ENCODE measurements around the gene TRIM24. TPM values are rescaled to one million over a fixed set of nuclear protein-coding genes. Genes with fewer than 3 reads are reported as not detected.

TRIM24 gene
- total and polyA plus RNA-seq, 10 donors: 5.2 to 22.3 (median 15.3) TPM

DNA sequence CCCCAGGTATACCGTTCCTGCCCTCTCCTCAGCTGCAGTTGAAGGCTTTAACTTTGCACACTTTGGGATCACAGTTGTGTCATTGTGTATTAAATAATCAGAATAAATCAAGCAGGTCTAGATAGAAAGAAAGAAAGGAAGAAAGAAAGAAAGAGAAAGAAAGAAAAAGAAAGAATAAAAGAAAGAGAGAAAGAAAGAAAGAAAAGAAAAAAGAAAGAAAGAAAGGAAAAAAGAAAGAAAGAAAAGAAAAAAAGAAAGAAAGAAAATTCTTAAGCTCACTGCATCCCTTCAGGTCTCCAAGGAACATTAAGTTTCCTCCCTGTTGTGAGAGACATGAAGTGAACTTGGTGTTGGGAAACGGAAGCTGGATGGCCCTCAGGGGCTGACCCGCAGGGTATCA is 17.2 kb upstream of the TRIM24 start:
- H3K27ac ChIP-seq: no peak overlapping the region
- WGBS, 5 donors: 90 to 96% (median 93%) methylated on average over 3 of the region's 3 CpGs
- H3K4me3 ChIP-seq: no peak overlapping the region
- no peaks in the 10 kb centered on the region for H3K4me1 ChIP-seq
- intact Hi-C loops (cut with DNase I; ENCODE audit: low total_unique reads): no loop called here
- TF ChIP-seq POLR2AphosphoS5 (IDR thresholded peaks at IDR 0.05): no peak
- no peak for TF ChIP-seq POLR2A (IDR thresholded peaks at IDR 0.05)
- TF ChIP-seq, protein P1, sequence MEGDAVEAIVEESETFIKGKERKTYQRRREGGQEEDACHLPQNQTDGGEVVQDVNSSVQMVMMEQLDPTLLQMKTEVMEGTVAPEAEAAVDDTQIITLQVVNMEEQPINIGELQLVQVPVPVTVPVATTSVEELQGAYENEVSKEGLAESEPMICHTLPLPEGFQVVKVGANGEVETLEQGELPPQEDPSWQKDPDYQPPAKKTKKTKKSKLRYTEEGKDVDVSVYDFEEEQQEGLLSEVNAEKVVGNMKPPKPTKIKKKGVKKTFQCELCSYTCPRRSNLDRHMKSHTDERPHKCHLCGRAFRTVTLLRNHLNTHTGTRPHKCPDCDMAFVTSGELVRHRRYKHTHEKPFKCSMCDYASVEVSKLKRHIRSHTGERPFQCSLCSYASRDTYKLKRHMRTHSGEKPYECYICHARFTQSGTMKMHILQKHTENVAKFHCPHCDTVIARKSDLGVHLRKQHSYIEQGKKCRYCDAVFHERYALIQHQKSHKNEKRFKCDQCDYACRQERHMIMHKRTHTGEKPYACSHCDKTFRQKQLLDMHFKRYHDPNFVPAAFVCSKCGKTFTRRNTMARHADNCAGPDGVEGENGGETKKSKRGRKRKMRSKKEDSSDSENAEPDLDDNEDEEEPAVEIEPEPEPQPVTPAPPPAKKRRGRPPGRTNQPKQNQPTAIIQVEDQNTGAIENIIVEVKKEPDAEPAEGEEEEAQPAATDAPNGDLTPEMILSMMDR (IDR thresholded peaks at IDR 0.05 in 8 of 11, conservative IDR thresholded peaks at IDR 0.05 in 3 of 11): no peak
- DNase-seq: no peak
- H3K36me3 ChIP-seq: no peaks in the 10 kb centered on the region
- H3K9me3 ChIP-seq: peaks cover 0 to 6% (median 0%) of the 10 kb centered on the region in 8 donors
- H3K27me3 ChIP-seq (replicated peaks in 1 of 7): no peaks in the 10 kb centered on the region

GRCh38 chr7:138449580-138449979 is 10.5 kb upstream of the TRIM24 start:
- 89 to 94% (median 90%) methylated on average over 6 of the region's 6 CpGs for WGBS, 5 donors

DNA sequence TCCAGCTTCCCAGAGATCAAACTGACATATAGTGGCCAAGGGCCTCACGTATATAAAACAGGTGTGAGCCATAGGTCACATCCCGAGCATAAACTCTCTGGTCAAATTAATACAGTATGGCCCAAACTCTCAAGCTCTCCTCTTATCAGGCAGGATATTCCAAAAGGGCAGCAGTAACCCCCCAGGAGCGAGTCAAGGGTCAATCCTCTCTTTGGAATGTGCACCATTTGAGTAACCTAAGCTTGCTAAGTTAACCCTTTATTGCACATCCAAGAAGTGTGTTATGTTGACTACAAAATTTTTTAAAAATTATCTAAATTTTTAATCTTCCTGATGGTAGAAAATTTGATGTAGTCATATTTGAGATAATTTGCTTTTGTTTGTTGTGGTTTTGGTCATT is 4.5 kb upstream of the TRIM24 start:
- intact Hi-C loops (cut with DNase I; ENCODE audit: low total_unique reads): loop anchor here (10.0 kb wide), 1 partner anchor 279 kb away; no protein-coding TSS in a partner anchor
- TF ChIP-seq POLR2AphosphoS5 (IDR thresholded peaks at IDR 0.05) (no peak), POLR2A (IDR thresholded peaks at IDR 0.05) (no peak)
- TF ChIP-seq, protein P1 (IDR thresholded peaks at IDR 0.05 in 8 of 11, conservative IDR thresholded peaks at IDR 0.05 in 3 of 11): no peak
- H3K36me3 ChIP-seq: no peaks in the 10 kb centered on the region
- no peak for DNase-seq
- 61 to 81% (median 79%) methylated on average over 3 of the region's 3 CpGs for WGBS, 5 donors
- no peak overlapping the region for H3K27ac ChIP-seq
- no peak overlapping the region for H3K4me3 ChIP-seq
- no peaks in the 10 kb centered on the region for H3K9me3 ChIP-seq
- peaks cover 0 to 10% (median 2%) of the 10 kb centered on the region in 6 donors for H3K4me1 ChIP-seq
- no peaks in the 10 kb centered on the region for H3K27me3 ChIP-seq (replicated peaks in 1 of 7)

More at GRCh38 chr7:138449580-138449979, 10.5 kb upstream of the TRIM24 start:
- TF ChIP-seq POLR2A (IDR thresholded peaks at IDR 0.05) (no peak), POLR2AphosphoS5 (IDR thresholded peaks at IDR 0.05) (no peak)
- TF ChIP-seq, protein P1 (IDR thresholded peaks at IDR 0.05 in 8 of 11, conservative IDR thresholded peaks at IDR 0.05 in 3 of 11): peak in 5 of 11 experiments; percentile 10 to 34 (median 19)
- intact Hi-C loops (cut with DNase I; ENCODE audit: low total_unique reads): no loop called here
- H3K27ac ChIP-seq: no peak overlapping the region
- no peaks in the 10 kb centered on the region for H3K27me3 ChIP-seq (replicated peaks in 1 of 7)
- no peak overlapping the region for H3K4me3 ChIP-seq
- H3K36me3 ChIP-seq: no peaks in the 10 kb centered on the region
- DNase-seq: no peak
- H3K9me3 ChIP-seq: no peaks in the 10 kb centered on the region
- no peaks in the 10 kb centered on the region for H3K4me1 ChIP-seq

GRCh38 chr7:138456220-138456619 is 3.8 kb upstream of the TRIM24 start:
- H3K36me3 ChIP-seq: no peaks in the 10 kb centered on the region

More at GRCh38 chr7:138456220-138456619, 3.8 kb upstream of the TRIM24 start:
- intact Hi-C loops (cut with DNase I; ENCODE audit: low total_unique reads): loop anchor here (10.0 kb wide), 1 partner anchor 279 kb away; no protein-coding TSS in a partner anchor
- H3K9me3 ChIP-seq: no peaks in the 10 kb centered on the region
- 86 to 98% (median 88%) methylated on average over 4 of the region's 4 CpGs for WGBS, 5 donors
- H3K4me3 ChIP-seq: no peak overlapping the region
- H3K27me3 ChIP-seq (replicated peaks in 1 of 7): no peaks in the 10 kb centered on the region
- TF ChIP-seq, protein P1 (IDR thresholded peaks at IDR 0.05 in 8 of 11, conservative IDR thresholded peaks at IDR 0.05 in 3 of 11): no peak
- TF ChIP-seq POLR2AphosphoS5 (IDR thresholded peaks at IDR 0.05): no peak
- no peak for TF ChIP-seq POLR2A (IDR thresholded peaks at IDR 0.05)
- no peak overlapping the region for H3K27ac ChIP-seq
- peaks cover 0 to 12% (median 3%) of the 10 kb centered on the region in 6 donors for H3K4me1 ChIP-seq
- no peak for DNase-seq

Data from spleen (tissue), 11 donors.